HuH-7.5 (cell line): ENCODE measurements around the gene MRPL42.
"Not testable (repeated sequence)": the region's sequence is repeated elsewhere in the genome, so short reads cannot be mapped to it uniquely, and the experiment has no call there.

ENCODE experiments used
- DNase-seq: peaks from one replicate; pipeline ENCODE4 v3.0.0; 2011; ENCODE audit warnings: low spot score

MRPL42 gene

GRCh38 chr12:93467351-93468007 lies at the start of gene MRPL42:
Gene MRPL42 (plus strand): TSS chr12:93467514. CDS start chr12:93469286, 1,772 bp downstream.
- DNase-seq = peak; percentile 60

GRCh38 chr12:93417967-93418480 lies 49.3 kb upstream of the MRPL42 start:
- DNase-seq = no peak

GRCh38 chr12:93419388-93420034 lies 47.8 kb upstream of the MRPL42 start:
- DNase-seq = no peak

GRCh38 chr12:93422050-93422449 lies 45.3 kb upstream of the MRPL42 start:
- DNase-seq = no peak

- DNase-seq = no peak
Observed at GRCh38 chr12:93425736-93426411, 41.4 kb upstream of the MRPL42 start.

- DNase-seq = no peak
Observed at GRCh38 chr12:93426412-93426805, 40.9 kb upstream of the MRPL42 start.

GRCh38 chr12:93427779-93428564 lies 39.3 kb upstream of the MRPL42 start:
- no peak for DNase-seq

- DNase-seq = no peak
Observed at GRCh38 chr12:93429448-93429847, 37.9 kb upstream of the MRPL42 start.

- no peak for DNase-seq
Observed at GRCh38 chr12:93429852-93430251, 37.5 kb upstream of the MRPL42 start.

- DNase-seq = no peak
Observed at GRCh38 chr12:93430280-93430679, 37.0 kb upstream of the MRPL42 start.

GRCh38 chr12:93432031-93432430 lies 35.3 kb upstream of the MRPL42 start:
- DNase-seq = not testable (repeated sequence)

- no peak for DNase-seq
Observed at GRCh38 chr12:93434256-93434865, 33.0 kb upstream of the MRPL42 start.

GRCh38 chr12:93438266-93439050 lies 28.9 kb upstream of the MRPL42 start:
- no peak for DNase-seq

- DNase-seq = no peak
Observed at GRCh38 chr12:93440043-93440835, 27.1 kb upstream of the MRPL42 start.

GRCh38 chr12:93441081-93441616 lies 26.2 kb upstream of the MRPL42 start:
- DNase-seq = peak; percentile 24

GRCh38 chr12:93441617-93442410 lies 25.5 kb upstream of the MRPL42 start, which contains the start of gene UBE2N:
Gene UBE2N (minus strand): TSS chr12:93441947. CDS start chr12:93441884, 63 bp downstream.
- peak; percentile 85 for DNase-seq

- DNase-seq = no peak
Observed at GRCh38 chr12:93442411-93443340, 24.6 kb upstream of the MRPL42 start.

GRCh38 chr12:93443576-93443975 lies 23.7 kb upstream of the MRPL42 start:
- DNase-seq = no peak
